Trophoblast cell (in vitro differentiated cells and primary cell): Measurements from ENCODE around the gene MRTO4.

Experiments used
- DNase-seq, 2 donors: peaks; one replicate each; pipeline ENCODE4 v3.0.0-alpha.2; 2016
- H2AFZ ChIP-seq: 2 replicates; pipeline ENCODE4 v1.6.1; 2013; ENCODE audit warnings: low read length, moderate library complexity, mild to moderate bottlenecking; ENCODE audit not compliant: insufficient read depth, poor library complexity
- H2AK5ac ChIP-seq: 2 replicates; pipeline ENCODE4 v1.6.1; 2013; ENCODE audit warnings: mild to moderate bottlenecking, low read length
- H2BK120ac ChIP-seq: 2 replicates; pipeline ENCODE4 v1.6.1; 2013; ENCODE audit warnings: low read length, mild to moderate bottlenecking, moderate library complexity; ENCODE audit not compliant: insufficient read depth, poor library complexity
- H2BK12ac ChIP-seq: 2 replicates; pipeline ENCODE4 v1.6.1; 2013; ENCODE audit warnings: mild to moderate bottlenecking, low read length, moderate library complexity
- H2BK5ac ChIP-seq: 2 replicates; pipeline ENCODE4 v1.6.1; 2013; ENCODE audit warnings: low read length, low read depth, moderate library complexity, mild to moderate bottlenecking; ENCODE audit not compliant: poor library complexity
- H3K14ac ChIP-seq: 2 replicates; pipeline ENCODE4 v1.6.1; 2013; ENCODE audit warnings: mild to moderate bottlenecking, low read length
- H3K18ac ChIP-seq: 2 replicates; pipeline ENCODE4 v1.6.1; 2013; ENCODE audit warnings: mild to moderate bottlenecking, low read length
- H3K23ac ChIP-seq: 2 replicates; pipeline ENCODE4 v1.6.1; 2013; ENCODE audit warnings: low read length
- H3K27ac ChIP-seq: 2 replicates; pipeline ENCODE4 v1.5.1; 2013; ENCODE audit warnings: low read depth, mild to moderate bottlenecking, inconsistent platforms, low read length, moderate library complexity
- H3K27me3 ChIP-seq: 2 replicates; pipeline ENCODE4 v1.6.1; 2013; ENCODE audit warnings: inconsistent platforms, mild to moderate bottlenecking, low read length, moderate library complexity; ENCODE audit not compliant: insufficient read depth
- H3K36me3 ChIP-seq, 2 experiments: 1 replicate in 1 of 2; 2 replicates in 1 of 2; pipeline ENCODE4 v1.6.1; 2013; ENCODE audit warnings: low read length in 2 of 2, mild to moderate bottlenecking in 2 of 2, moderate library complexity in 1 of 2; ENCODE audit not compliant: insufficient read depth in 2 of 2, control insufficient read depth in 1 of 2
- H3K4ac ChIP-seq: 2 replicates; pipeline ENCODE4 v1.6.1; 2013; ENCODE audit warnings: low read depth, mild to moderate bottlenecking, low read length, moderate library complexity
- H3K4me1 ChIP-seq, 2 experiments: 1 replicate in 1 of 2; 2 replicates in 1 of 2; pipeline ENCODE4 v1.6.1; 2013; ENCODE audit warnings: low read length in 2 of 2, mild to moderate bottlenecking in 2 of 2, moderate library complexity in 1 of 2; ENCODE audit not compliant: insufficient read depth in 2 of 2, control insufficient read depth in 1 of 2
- H3K4me2 ChIP-seq: 2 replicates; pipeline ENCODE4 v1.6.1; 2013; ENCODE audit warnings: inconsistent platforms, mild to moderate bottlenecking, low read length, moderate library complexity
- H3K4me3 ChIP-seq: 2 replicates; pipeline ENCODE4 v1.5.1; 2013; ENCODE audit warnings: mild to moderate bottlenecking, low read depth, low read length, inconsistent platforms
- H3K79me1 ChIP-seq: one replicate; pipeline ENCODE4 v1.6.1; 2013; ENCODE audit warnings: low read length
- H3K79me2 ChIP-seq: 2 replicates; pipeline ENCODE4 v1.6.1; 2013; ENCODE audit warnings: low read length, mild to moderate bottlenecking; ENCODE audit not compliant: control insufficient read depth, insufficient read depth, poor library complexity
- H3K9ac ChIP-seq: 2 replicates; pipeline ENCODE4 v1.6.1; 2013; ENCODE audit warnings: mild to moderate bottlenecking, low read length
- H3K9me3 ChIP-seq: 2 replicates; pipeline ENCODE4 v1.6.1; 2013; ENCODE audit warnings: low read depth, mild to moderate bottlenecking, control low read depth, inconsistent platforms, low read length; ENCODE audit not compliant: insufficient read depth
- H4K12ac ChIP-seq: 2 replicates; pipeline ENCODE4 v1.6.1; 2013; ENCODE audit warnings: low read depth, mild to moderate bottlenecking, low read length, moderate library complexity
- H4K8ac ChIP-seq: 2 replicates; pipeline ENCODE4 v1.6.1; 2013; ENCODE audit warnings: low read depth, mild to moderate bottlenecking, low read length, moderate library complexity
- H4K91ac ChIP-seq: one replicate; pipeline ENCODE4 v1.6.1; 2013; ENCODE audit warnings: low read depth, mild to moderate bottlenecking, low read length, moderate library complexity
- whole genome bisulfite sequencing: extraction: QIAGEN DNeasy Blood & Tissue Kit; methylation state at CpG from one replicate; pipeline ENCODE4 v1.1.7; 2013; ENCODE audit warnings: missing lambda C conversion rate; ENCODE audit not compliant: insufficient read length, insufficient coverage; ENCODE audit errors: extremely low coverage; 5-methylcytosine and 5-hydroxymethylcytosine counted together

Gene MRTO4

GRCh38 chr1:19239876-19240275, 11.7 kb upstream of the MRTO4 start:
- Histone ChIP-seq H2BK12ac (no peak overlapping the region), H3K79me1 (no peaks in the 10 kb centered on the region), H3K4me1 (no peaks in the 10 kb centered on the region), H3K9ac (peak overlapping the region; percentile 18), H3K9me3 (no peaks in the 10 kb centered on the region), H3K18ac (no peak overlapping the region), H3K79me2 (no peaks in the 10 kb centered on the region), H4K91ac (no peak overlapping the region), H4K8ac (no peak overlapping the region), H2BK5ac (no peak overlapping the region), H3K4me3 (no peak overlapping the region), H3K4ac (no peak overlapping the region), H2BK120ac (no peak overlapping the region), H2AFZ (no peak overlapping the region), H3K23ac (no peak overlapping the region), H3K14ac (no peak overlapping the region), H4K12ac (no peak overlapping the region), H3K27me3 (no peaks in the 10 kb centered on the region), H3K4me2 (no peak overlapping the region), H2AK5ac (no peak overlapping the region), H3K27ac (no peak overlapping the region), H3K36me3 (peaks cover 64 to 82% of the 10 kb centered on the region in 2 experiments)
- no CpG with 5 or more reads among the region's 7 CpGs for WGBS
- DNase-seq: no peak

- H2BK12ac ChIP-seq: no peak overlapping the region
- H3K4me1 ChIP-seq: no peaks in the 10 kb centered on the region
- peak; percentile 69 to 86 for DNase-seq
- no peak overlapping the region for H2AFZ ChIP-seq
- no peak overlapping the region for H4K8ac ChIP-seq
- H2BK120ac ChIP-seq: no peak overlapping the region
- no peak overlapping the region for H3K9ac ChIP-seq
- no peak overlapping the region for H2AK5ac ChIP-seq
- H3K23ac ChIP-seq: no peak overlapping the region
- no peak overlapping the region for H3K18ac ChIP-seq
- H3K27me3 ChIP-seq: no peaks in the 10 kb centered on the region
- H3K79me1 ChIP-seq: no peaks in the 10 kb centered on the region
- no peak overlapping the region for H3K27ac ChIP-seq
- no peaks in the 10 kb centered on the region for H3K79me2 ChIP-seq
- peaks cover 58 to 79% of the 10 kb centered on the region in 2 experiments for H3K36me3 ChIP-seq
- no peak overlapping the region for H4K91ac ChIP-seq
- WGBS: no CpG with 5 or more reads among the region's 7 CpGs
- H3K4me3 ChIP-seq: no peak overlapping the region
- no peak overlapping the region for H2BK5ac ChIP-seq
- H3K9me3 ChIP-seq: no peaks in the 10 kb centered on the region
- H3K4me2 ChIP-seq: no peak overlapping the region
- H4K12ac ChIP-seq: no peak overlapping the region
- no peak overlapping the region for H3K14ac ChIP-seq
- no peak overlapping the region for H3K4ac ChIP-seq
Measured at GRCh38 chr1:19240673-19241538, 10.7 kb upstream of the MRTO4 start.

- WGBS: no CpG with 5 or more reads among the region's 14 CpGs
- Histone ChIP-seq H3K4me2 (peak overlapping the region; percentile 77), H3K14ac (peak overlapping the region; percentile 93), H2BK5ac (no peak overlapping the region), H3K79me2 (peaks cover 27% of the 10 kb centered on the region), H4K91ac (peak overlapping the region; percentile 94), H3K23ac (no peak overlapping the region), H2BK120ac (peak overlapping the region; percentile 92), H2AFZ (peak overlapping the region; percentile 81), H3K4ac (peak overlapping the region; percentile 85), H3K18ac (no peak overlapping the region), H3K4me1 (peaks cover 4 to 7% of the 10 kb centered on the region in 2 experiments), H3K27me3 (no peaks in the 10 kb centered on the region), H4K8ac (peak overlapping the region; percentile 86), H3K27ac (no peak overlapping the region), H3K79me1 (peaks cover 10% of the 10 kb centered on the region), H3K9me3 (no peaks in the 10 kb centered on the region), H3K9ac (peak overlapping the region; percentile 96), H4K12ac (peak overlapping the region; percentile 78), H2BK12ac (no peak overlapping the region), H3K4me3 (peak overlapping the region; percentile 90), H3K36me3 (peaks cover 8% of the 10 kb centered on the region in 2 experiments), H2AK5ac (peak overlapping the region; percentile 61)
- no peak for DNase-seq
Measured at GRCh38 chr1:19250629-19251304, 838 bp upstream of the MRTO4 start.

GRCh38 chr1:19254416-19254815, 2.8 kb downstream of the MRTO4 start:
- no peak overlapping the region for H3K4ac ChIP-seq
- H2AK5ac ChIP-seq: no peak overlapping the region
- H3K9me3 ChIP-seq: no peaks in the 10 kb centered on the region
- H2BK5ac ChIP-seq: no peak overlapping the region
- peaks cover 40 to 42% of the 10 kb centered on the region in 2 experiments for H3K36me3 ChIP-seq
- no peak overlapping the region for H2BK12ac ChIP-seq
- no peak overlapping the region for H4K91ac ChIP-seq
- no peak for DNase-seq
- peaks cover 4 to 7% of the 10 kb centered on the region in 2 experiments for H3K4me1 ChIP-seq
- no peaks in the 10 kb centered on the region for H3K27me3 ChIP-seq
- no peak overlapping the region for H3K18ac ChIP-seq
- H2AFZ ChIP-seq: no peak overlapping the region
- H3K79me1 ChIP-seq: peaks cover 10% of the 10 kb centered on the region
- no peak overlapping the region for H3K4me3 ChIP-seq
- H4K12ac ChIP-seq: no peak overlapping the region
- H3K14ac ChIP-seq: no peak overlapping the region
- no peak overlapping the region for H3K9ac ChIP-seq
- H3K4me2 ChIP-seq: no peak overlapping the region
- no peak overlapping the region for H2BK120ac ChIP-seq
- H3K23ac ChIP-seq: no peak overlapping the region
- peaks cover 27% of the 10 kb centered on the region for H3K79me2 ChIP-seq
- H4K8ac ChIP-seq: no peak overlapping the region
- H3K27ac ChIP-seq: no peak overlapping the region
